Urothelium cell line (cell line): Measurements from ENCODE around the gene PTPRD.
"Not testable (repeated sequence)": the region's sequence is repeated elsewhere in the genome, so short reads cannot be mapped to it uniquely, and the experiment has no call there.

Experiments
- DNase-seq: peaks from one replicate; pipeline ENCODE4 v3.0.0; 2011; ENCODE audit warnings: low spot score, mixed read lengths
- FAIRE-seq: peaks from 2 replicates; lab custom pipeline; 2011; peaks lifted over from hg19 to GRCh38; lab: Jason Lieb, UNC

PTPRD gene

GRCh38 chr9:9108641-9109040, 1504.2 kb downstream of the PTPRD start:
- DNase-seq, result no peak

GRCh38 chr9:9102295-9102694, 1510.5 kb downstream of the PTPRD start:
- no peak for DNase-seq
- no peak for FAIRE-seq

More at GRCh38 chr9:9108641-9109040, 1504.2 kb downstream of the PTPRD start:
- no peak for FAIRE-seq

GRCh38 chr9:9100070-9100469, 1512.7 kb downstream of the PTPRD start:
- FAIRE-seq (no peak), DNase-seq (no peak)

GRCh38 chr9:9099646-9100045, 1513.2 kb downstream of the PTPRD start:
- no peak for FAIRE-seq
- DNase-seq, result no peak

GRCh38 chr9:9097254-9097653, 1515.5 kb downstream of the PTPRD start:
- FAIRE-seq, result not testable (repeated sequence)

GRCh38 chr9:9091387-9091786, 1521.4 kb downstream of the PTPRD start:
- FAIRE-seq (no peak), DNase-seq (no peak)

More at GRCh38 chr9:9097254-9097653, 1515.5 kb downstream of the PTPRD start:
- not testable (repeated sequence) for DNase-seq

- no peak for FAIRE-seq
Observed at GRCh38 chr9:9079473-9079872, 1533.3 kb downstream of the PTPRD start.

GRCh38 chr9:9078301-9078700, 1534.5 kb downstream of the PTPRD start:
- no peak for DNase-seq
- no peak for FAIRE-seq

More at GRCh38 chr9:9079473-9079872, 1533.3 kb downstream of the PTPRD start:
- no peak for DNase-seq

GRCh38 chr9:9061627-9062026, 1551.2 kb downstream of the PTPRD start:
- DNase-seq (no peak), FAIRE-seq (no peak)

- DNase-seq, result no peak
Observed at GRCh38 chr9:9054354-9054992, 1558.3 kb downstream of the PTPRD start.

GRCh38 chr9:9045572-9045971, 1567.2 kb downstream of the PTPRD start:
- FAIRE-seq, result no peak
- DNase-seq, result no peak

More at GRCh38 chr9:9054354-9054992, 1558.3 kb downstream of the PTPRD start:
- no peak for FAIRE-seq

GRCh38 chr9:9045072-9045471, 1567.7 kb downstream of the PTPRD start:
- no peak for DNase-seq
- FAIRE-seq, result no peak

- not testable (repeated sequence) for FAIRE-seq, DNase-seq
Observed at GRCh38 chr9:9043788-9044187, 1569.0 kb downstream of the PTPRD start.

- FAIRE-seq, result no peak
Observed at GRCh38 chr9:9041756-9042155, 1571.0 kb downstream of the PTPRD start.

GRCh38 chr9:9033022-9033421, 1579.8 kb downstream of the PTPRD start:
- DNase-seq (no peak), FAIRE-seq (no peak)

More at GRCh38 chr9:9041756-9042155, 1571.0 kb downstream of the PTPRD start:
- no peak for DNase-seq

GRCh38 chr9:9016597-9016996, 1596.2 kb downstream of the PTPRD start:
- FAIRE-seq (no peak), DNase-seq (no peak)

- DNase-seq (no peak), FAIRE-seq (no peak)
Observed at GRCh38 chr9:9004810-9005209, 1608.0 kb downstream of the PTPRD start.

- DNase-seq, result no peak
- no peak for FAIRE-seq
Observed at GRCh38 chr9:9002826-9003583, 1609.8 kb downstream of the PTPRD start.

GRCh38 chr9:8980496-8981013, 1632.2 kb downstream of the PTPRD start:
- DNase-seq (no peak), FAIRE-seq (no peak)

- DNase-seq, result no peak
- FAIRE-seq, result no peak
Observed at GRCh38 chr9:8978334-8978733, 1634.5 kb downstream of the PTPRD start.

GRCh38 chr9:8968350-8968749, 1644.5 kb downstream of the PTPRD start:
- FAIRE-seq, DNase-seq: not testable (repeated sequence)

- DNase-seq, result no peak
- FAIRE-seq, result no peak
Observed at GRCh38 chr9:8963885-8964284, 1648.9 kb downstream of the PTPRD start.
